ENCODE data around the gene OCA2. TPM values are rescaled to one million over a fixed set of nuclear protein-coding genes. Genes with fewer than 3 reads are reported as not detected.
"Not testable (repeated sequence)": the region's sequence is repeated elsewhere in the genome, so short reads cannot be mapped to it uniquely, and the experiment has no call there.

The OCA2 gene
- total RNA-seq, 1 donor, result not detected

- TF ChIP-seq CTCF (IDR thresholded peaks at IDR 0.05; ENCODE audit: insufficient read depth, low read length), result no peak
- no peak overlapping the region for H3K4me3 ChIP-seq (ENCODE audit: low read depth, low read length)
- peak; percentile 5 for DNase-seq (ENCODE audit: low read depth)
Observed at GRCh38 chr15:27730868-27731267, 368.2 kb downstream of the OCA2 start.

GRCh38 chr15:27725731-27726130 is 373.4 kb downstream of the OCA2 start:
- no peak for TF ChIP-seq CTCF (IDR thresholded peaks at IDR 0.05; ENCODE audit: insufficient read depth, low read length)
- no peak for DNase-seq (ENCODE audit: low read depth)
- no peak overlapping the region for H3K4me3 ChIP-seq (ENCODE audit: low read depth, low read length)

GRCh38 chr15:27723821-27724220 is 375.3 kb downstream of the OCA2 start:
- no peak for TF ChIP-seq CTCF (IDR thresholded peaks at IDR 0.05; ENCODE audit: insufficient read depth, low read length)

GRCh38 chr15:27722102-27722501 is 377.0 kb downstream of the OCA2 start:
- DNase-seq (ENCODE audit: low read depth), result no peak
- no peak for TF ChIP-seq CTCF (IDR thresholded peaks at IDR 0.05; ENCODE audit: insufficient read depth, low read length)
- H3K4me3 ChIP-seq (ENCODE audit: low read depth, low read length), result no peak overlapping the region

More at GRCh38 chr15:27723821-27724220, 375.3 kb downstream of the OCA2 start:
- DNase-seq (ENCODE audit: low read depth), result no peak
- no peak overlapping the region for H3K4me3 ChIP-seq (ENCODE audit: low read depth, low read length)

- DNase-seq (ENCODE audit: low read depth), result no peak
- TF ChIP-seq CTCF (IDR thresholded peaks at IDR 0.05; ENCODE audit: insufficient read depth, low read length), result no peak
- no peak overlapping the region for H3K4me3 ChIP-seq (ENCODE audit: low read depth, low read length)
Observed at GRCh38 chr15:27714675-27715074, 384.4 kb downstream of the OCA2 start.

- not testable (repeated sequence) for H3K4me3 ChIP-seq (ENCODE audit: low read depth, low read length); DNase-seq (ENCODE audit: low read depth)
Observed at GRCh38 chr15:27713850-27714249, 385.3 kb downstream of the OCA2 start.

- no peak for TF ChIP-seq CTCF (IDR thresholded peaks at IDR 0.05; ENCODE audit: insufficient read depth, low read length)
- H3K4me3 ChIP-seq (ENCODE audit: low read depth, low read length), result no peak overlapping the region
- DNase-seq (ENCODE audit: low read depth), result no peak
Observed at GRCh38 chr15:27707257-27707656, 391.9 kb downstream of the OCA2 start.
